ENCODE results near the gene SREBF2. TPM values are rescaled to one million over a fixed set of nuclear protein-coding genes. Genes with fewer than 3 reads are reported as not detected.

SREBF2 gene
- total and polyA plus RNA-seq, 2 of the 8 experiments (the other 6 are each of a cell fraction or from before 2014, with no cell fraction given): 125 to 144 TPM

GRCh38 chr22:41815716-41816115, 17.2 kb upstream of the SREBF2 start (continued):
- TF ChIP-seq, protein P1, sequence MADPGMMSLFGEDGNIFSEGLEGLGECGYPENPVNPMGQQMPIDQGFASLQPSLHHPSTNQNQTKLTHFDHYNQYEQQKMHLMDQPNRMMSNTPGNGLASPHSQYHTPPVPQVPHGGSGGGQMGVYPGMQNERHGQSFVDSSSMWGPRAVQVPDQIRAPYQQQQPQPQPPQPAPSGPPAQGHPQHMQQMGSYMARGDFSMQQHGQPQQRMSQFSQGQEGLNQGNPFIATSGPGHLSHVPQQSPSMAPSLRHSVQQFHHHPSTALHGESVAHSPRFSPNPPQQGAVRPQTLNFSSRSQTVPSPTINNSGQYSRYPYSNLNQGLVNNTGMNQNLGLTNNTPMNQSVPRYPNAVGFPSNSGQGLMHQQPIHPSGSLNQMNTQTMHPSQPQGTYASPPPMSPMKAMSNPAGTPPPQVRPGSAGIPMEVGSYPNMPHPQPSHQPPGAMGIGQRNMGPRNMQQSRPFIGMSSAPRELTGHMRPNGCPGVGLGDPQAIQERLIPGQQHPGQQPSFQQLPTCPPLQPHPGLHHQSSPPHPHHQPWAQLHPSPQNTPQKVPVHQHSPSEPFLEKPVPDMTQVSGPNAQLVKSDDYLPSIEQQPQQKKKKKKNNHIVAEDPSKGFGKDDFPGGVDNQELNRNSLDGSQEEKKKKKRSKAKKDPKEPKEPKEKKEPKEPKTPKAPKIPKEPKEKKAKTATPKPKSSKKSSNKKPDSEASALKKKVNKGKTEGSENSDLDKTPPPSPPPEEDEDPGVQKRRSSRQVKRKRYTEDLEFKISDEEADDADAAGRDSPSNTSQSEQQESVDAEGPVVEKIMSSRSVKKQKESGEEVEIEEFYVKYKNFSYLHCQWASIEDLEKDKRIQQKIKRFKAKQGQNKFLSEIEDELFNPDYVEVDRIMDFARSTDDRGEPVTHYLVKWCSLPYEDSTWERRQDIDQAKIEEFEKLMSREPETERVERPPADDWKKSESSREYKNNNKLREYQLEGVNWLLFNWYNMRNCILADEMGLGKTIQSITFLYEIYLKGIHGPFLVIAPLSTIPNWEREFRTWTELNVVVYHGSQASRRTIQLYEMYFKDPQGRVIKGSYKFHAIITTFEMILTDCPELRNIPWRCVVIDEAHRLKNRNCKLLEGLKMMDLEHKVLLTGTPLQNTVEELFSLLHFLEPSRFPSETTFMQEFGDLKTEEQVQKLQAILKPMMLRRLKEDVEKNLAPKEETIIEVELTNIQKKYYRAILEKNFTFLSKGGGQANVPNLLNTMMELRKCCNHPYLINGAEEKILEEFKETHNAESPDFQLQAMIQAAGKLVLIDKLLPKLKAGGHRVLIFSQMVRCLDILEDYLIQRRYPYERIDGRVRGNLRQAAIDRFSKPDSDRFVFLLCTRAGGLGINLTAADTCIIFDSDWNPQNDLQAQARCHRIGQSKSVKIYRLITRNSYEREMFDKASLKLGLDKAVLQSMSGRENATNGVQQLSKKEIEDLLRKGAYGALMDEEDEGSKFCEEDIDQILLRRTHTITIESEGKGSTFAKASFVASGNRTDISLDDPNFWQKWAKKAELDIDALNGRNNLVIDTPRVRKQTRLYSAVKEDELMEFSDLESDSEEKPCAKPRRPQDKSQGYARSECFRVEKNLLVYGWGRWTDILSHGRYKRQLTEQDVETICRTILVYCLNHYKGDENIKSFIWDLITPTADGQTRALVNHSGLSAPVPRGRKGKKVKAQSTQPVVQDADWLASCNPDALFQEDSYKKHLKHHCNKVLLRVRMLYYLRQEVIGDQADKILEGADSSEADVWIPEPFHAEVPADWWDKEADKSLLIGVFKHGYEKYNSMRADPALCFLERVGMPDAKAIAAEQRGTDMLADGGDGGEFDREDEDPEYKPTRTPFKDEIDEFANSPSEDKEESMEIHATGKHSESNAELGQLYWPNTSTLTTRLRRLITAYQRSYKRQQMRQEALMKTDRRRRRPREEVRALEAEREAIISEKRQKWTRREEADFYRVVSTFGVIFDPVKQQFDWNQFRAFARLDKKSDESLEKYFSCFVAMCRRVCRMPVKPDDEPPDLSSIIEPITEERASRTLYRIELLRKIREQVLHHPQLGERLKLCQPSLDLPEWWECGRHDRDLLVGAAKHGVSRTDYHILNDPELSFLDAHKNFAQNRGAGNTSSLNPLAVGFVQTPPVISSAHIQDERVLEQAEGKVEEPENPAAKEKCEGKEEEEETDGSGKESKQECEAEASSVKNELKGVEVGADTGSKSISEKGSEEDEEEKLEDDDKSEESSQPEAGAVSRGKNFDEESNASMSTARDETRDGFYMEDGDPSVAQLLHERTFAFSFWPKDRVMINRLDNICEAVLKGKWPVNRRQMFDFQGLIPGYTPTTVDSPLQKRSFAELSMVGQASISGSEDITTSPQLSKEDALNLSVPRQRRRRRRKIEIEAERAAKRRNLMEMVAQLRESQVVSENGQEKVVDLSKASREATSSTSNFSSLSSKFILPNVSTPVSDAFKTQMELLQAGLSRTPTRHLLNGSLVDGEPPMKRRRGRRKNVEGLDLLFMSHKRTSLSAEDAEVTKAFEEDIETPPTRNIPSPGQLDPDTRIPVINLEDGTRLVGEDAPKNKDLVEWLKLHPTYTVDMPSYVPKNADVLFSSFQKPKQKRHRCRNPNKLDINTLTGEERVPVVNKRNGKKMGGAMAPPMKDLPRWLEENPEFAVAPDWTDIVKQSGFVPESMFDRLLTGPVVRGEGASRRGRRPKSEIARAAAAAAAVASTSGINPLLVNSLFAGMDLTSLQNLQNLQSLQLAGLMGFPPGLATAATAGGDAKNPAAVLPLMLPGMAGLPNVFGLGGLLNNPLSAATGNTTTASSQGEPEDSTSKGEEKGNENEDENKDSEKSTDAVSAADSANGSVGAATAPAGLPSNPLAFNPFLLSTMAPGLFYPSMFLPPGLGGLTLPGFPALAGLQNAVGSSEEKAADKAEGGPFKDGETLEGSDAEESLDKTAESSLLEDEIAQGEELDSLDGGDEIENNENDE (IDR thresholded peaks at IDR 0.05; ENCODE audit: insufficient replicate concordance, low read length): no peak
- TF ChIP-seq ASH2L (IDR thresholded peaks at IDR 0.05; ENCODE audit: low read length) (no peak), PHF8 (conservative IDR thresholded peaks at IDR 0.05; ENCODE audit: low read depth, low read length) (no peak), USF2 (IDR thresholded peaks at IDR 0.05; ENCODE audit: low read length) (no peak), SIN3A (conservative IDR thresholded peaks at IDR 0.05 in 1 of 2, IDR thresholded peaks at IDR 0.05 in 1 of 2; ENCODE audit: low read depth in 1 of 2, low read length in 2 of 2) (no peak), SIRT6 (IDR thresholded peaks at IDR 0.05; ENCODE audit: low read length) (no peak), POLR2AphosphoS5 (IDR thresholded peaks at IDR 0.05; ENCODE audit: low read depth, low read length) (no peak), SP2 (IDR thresholded peaks at IDR 0.05; ENCODE audit: low read length) (no peak)

Data from H1 (cell line).